ENCODE measurements around the gene C16orf92. TPM values are rescaled to one million over a fixed set of nuclear protein-coding genes. Genes with fewer than 3 reads are reported as not detected.

The C16orf92 gene
- total and polyA plus RNA-seq, 2 of the 13 experiments (the other 11 are each of a cell fraction or from before 2014, with no cell fraction given): not detected

DNA sequence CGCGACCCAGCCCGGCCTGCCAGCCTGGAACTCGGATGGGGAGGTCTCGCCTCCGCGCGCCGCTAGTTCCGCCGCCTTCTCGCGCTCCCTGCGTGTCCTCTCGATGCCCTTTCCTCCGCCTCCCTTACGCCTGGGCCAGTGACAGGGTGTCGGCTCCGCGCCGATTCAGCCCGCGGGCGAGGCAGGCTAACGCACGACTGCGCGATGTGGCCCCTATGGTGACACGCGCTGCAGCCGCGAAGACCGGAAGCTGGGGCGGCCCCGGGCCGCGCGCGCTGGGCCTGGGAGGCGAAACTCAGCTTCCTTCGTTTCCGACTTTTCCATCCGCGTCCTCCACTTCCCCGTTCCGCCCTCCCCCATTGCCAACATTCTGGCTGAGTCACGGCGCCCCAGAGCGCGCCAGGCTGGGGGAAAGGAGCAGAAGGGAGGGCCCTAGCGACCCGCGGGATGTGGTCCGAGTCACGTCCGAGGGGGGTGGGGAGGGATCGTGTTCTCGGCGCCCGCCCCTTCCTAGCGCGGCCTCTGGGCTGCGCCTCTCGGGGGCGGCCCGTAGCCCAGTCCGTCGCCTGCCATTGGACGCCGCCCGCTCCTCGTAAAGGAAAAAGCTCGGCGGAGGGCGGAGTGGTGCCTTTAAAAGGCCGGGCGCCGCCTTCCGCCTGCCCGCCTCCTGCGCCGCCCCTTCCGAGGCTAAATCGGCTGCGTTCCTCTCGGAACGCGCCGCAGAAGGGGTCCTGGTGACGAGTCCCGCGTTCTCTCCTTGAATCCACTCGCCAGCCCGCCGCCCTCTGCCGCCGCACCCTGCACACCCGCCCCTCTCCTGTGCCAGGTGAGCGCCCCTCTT lies 42.3 kb downstream of the C16orf92 start, which contains the start of gene ALDOA (continued):
- TF ChIP-seq, protein P1, sequence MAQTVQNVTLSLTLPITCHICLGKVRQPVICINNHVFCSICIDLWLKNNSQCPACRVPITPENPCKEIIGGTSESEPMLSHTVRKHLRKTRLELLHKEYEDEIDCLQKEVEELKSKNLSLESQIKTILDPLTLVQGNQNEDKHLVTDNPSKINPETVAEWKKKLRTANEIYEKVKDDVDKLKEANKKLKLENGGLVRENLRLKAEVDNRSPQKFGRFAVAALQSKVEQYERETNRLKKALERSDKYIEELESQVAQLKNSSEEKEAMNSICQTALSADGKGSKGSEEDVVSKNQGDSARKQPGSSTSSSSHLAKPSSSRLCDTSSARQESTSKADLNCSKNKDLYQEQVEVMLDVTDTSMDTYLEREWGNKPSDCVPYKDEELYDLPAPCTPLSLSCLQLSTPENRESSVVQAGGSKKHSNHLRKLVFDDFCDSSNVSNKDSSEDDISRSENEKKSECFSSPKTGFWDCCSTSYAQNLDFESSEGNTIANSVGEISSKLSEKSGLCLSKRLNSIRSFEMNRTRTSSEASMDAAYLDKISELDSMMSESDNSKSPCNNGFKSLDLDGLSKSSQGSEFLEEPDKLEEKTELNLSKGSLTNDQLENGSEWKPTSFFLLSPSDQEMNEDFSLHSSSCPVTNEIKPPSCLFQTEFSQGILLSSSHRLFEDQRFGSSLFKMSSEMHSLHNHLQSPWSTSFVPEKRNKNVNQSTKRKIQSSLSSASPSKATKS (CRISPR knock-in tag; IDR thresholded peaks at IDR 0.05): peak; percentile 79; the same call in 1 of the 2 replicates
- peak; percentile 51 for TF ChIP-seq RFX3 (CRISPR knock-in tag; IDR thresholded peaks at IDR 0.05)
- TF ChIP-seq, protein P2, sequence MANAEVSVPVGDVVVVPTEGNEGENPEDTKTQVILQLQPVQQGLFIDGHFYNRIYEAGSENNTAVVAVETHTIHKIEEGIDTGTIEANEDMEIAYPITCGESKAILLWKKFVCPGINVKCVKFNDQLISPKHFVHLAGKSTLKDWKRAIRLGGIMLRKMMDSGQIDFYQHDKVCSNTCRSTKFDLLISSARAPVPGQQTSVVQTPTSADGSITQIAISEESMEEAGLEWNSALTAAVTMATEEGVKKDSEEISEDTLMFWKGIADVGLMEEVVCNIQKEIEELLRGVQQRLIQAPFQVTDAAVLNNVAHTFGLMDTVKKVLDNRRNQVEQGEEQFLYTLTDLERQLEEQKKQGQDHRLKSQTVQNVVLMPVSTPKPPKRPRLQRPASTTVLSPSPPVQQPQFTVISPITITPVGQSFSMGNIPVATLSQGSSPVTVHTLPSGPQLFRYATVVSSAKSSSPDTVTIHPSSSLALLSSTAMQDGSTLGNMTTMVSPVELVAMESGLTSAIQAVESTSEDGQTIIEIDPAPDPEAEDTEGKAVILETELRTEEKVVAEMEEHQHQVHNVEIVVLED (CRISPR knock-in tag; IDR thresholded peaks at IDR 0.05; ENCODE audit: borderline replicate concordance): peak; percentile 89
- no peak; the same call in 1 of the 2 replicates for TF ChIP-seq ZNF546 (CRISPR knock-in tag; conservative IDR thresholded peaks at IDR 0.05)
- TF ChIP-seq FOXP1 (IDR thresholded peaks at IDR 0.05): no peak
- peak; percentile 26; the same call in 1 of the 2 replicates for TF ChIP-seq FOXP1 (CRISPR knock-in tag; IDR thresholded peaks at IDR 0.05)
- TF ChIP-seq ZNF607 (CRISPR knock-in tag; IDR thresholded peaks at IDR 0.05; ENCODE audit: borderline replicate concordance): peak; percentile 100
- TF ChIP-seq ZNF83 (CRISPR knock-in tag; IDR thresholded peaks at IDR 0.05; ENCODE audit: borderline replicate concordance): peak; percentile 94
- TF ChIP-seq, protein P3, sequence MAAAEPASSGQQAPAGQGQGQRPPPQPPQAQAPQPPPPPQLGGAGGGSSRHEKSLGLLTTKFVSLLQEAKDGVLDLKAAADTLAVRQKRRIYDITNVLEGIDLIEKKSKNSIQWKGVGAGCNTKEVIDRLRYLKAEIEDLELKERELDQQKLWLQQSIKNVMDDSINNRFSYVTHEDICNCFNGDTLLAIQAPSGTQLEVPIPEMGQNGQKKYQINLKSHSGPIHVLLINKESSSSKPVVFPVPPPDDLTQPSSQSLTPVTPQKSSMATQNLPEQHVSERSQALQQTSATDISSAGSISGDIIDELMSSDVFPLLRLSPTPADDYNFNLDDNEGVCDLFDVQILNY (CRISPR knock-in tag; conservative IDR thresholded peaks at IDR 0.05): peak; percentile 21; the same call in 1 of the 2 replicates
- TF ChIP-seq, protein P4, sequence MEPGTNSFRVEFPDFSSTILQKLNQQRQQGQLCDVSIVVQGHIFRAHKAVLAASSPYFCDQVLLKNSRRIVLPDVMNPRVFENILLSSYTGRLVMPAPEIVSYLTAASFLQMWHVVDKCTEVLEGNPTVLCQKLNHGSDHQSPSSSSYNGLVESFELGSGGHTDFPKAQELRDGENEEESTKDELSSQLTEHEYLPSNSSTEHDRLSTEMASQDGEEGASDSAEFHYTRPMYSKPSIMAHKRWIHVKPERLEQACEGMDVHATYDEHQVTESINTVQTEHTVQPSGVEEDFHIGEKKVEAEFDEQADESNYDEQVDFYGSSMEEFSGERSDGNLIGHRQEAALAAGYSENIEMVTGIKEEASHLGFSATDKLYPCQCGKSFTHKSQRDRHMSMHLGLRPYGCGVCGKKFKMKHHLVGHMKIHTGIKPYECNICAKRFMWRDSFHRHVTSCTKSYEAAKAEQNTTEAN (CRISPR knock-in tag; conservative IDR thresholded peaks at IDR 0.05): no peak; the same call in none of the 2 replicates
- 0 out of 2 replicates have a peak, but pooled peaks have one; percentile 30 for TF ChIP-seq ZFP62 (CRISPR knock-in tag; IDR thresholded peaks at IDR 0.05)
- TF ChIP-seq, protein P5, sequence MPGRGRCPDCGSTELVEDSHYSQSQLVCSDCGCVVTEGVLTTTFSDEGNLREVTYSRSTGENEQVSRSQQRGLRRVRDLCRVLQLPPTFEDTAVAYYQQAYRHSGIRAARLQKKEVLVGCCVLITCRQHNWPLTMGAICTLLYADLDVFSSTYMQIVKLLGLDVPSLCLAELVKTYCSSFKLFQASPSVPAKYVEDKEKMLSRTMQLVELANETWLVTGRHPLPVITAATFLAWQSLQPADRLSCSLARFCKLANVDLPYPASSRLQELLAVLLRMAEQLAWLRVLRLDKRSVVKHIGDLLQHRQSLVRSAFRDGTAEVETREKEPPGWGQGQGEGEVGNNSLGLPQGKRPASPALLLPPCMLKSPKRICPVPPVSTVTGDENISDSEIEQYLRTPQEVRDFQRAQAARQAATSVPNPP (CRISPR knock-in tag; IDR thresholded peaks at IDR 0.05): no peak
- no peak for TF ChIP-seq FOXM1 (CRISPR knock-in tag; IDR thresholded peaks at IDR 0.05)
- TF ChIP-seq NR1H2 (CRISPR knock-in tag; IDR thresholded peaks at IDR 0.05; ENCODE audit: borderline replicate concordance, low read depth): peak; percentile 96
- TF ChIP-seq, protein P6, sequence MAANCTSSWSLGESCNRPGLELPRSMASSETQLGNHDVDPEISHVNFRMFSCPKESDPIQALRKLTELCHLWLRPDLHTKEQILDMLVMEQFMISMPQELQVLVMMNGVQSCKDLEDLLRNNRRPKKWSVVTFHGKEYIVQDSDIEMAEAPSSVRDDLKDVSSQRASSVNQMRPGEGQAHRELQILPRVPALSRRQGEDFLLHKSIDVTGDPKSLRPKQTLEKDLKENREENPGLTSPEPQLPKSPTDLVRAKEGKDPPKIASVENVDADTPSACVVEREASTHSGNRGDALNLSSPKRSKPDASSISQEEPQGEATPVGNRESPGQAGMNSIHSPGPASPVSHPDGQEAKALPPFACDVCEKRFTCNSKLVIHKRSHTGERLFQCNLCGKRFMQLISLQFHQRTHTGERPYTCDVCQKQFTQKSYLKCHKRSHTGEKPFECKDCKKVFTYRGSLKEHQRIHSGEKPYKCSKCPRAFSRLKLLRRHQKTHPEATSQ (CRISPR knock-in tag; IDR thresholded peaks at IDR 0.05; ENCODE audit: borderline replicate concordance): no peak; the same call in 1 of the 2 replicates
- peak; percentile 93 for TF ChIP-seq ZNF253 (CRISPR knock-in tag; IDR thresholded peaks at IDR 0.05; ENCODE audit: borderline replicate concordance)
- TF ChIP-seq CBX2 (IDR thresholded peaks at IDR 0.05; ENCODE audit: low read depth, low read length): no peak
- TF ChIP-seq CBX2 (CRISPR knock-in tag; IDR thresholded peaks at IDR 0.05; ENCODE audit: low read depth): peak; percentile 53; the same call in 1 of the 2 replicates
- peak; percentile 96 for TF ChIP-seq ZBTB20 (CRISPR knock-in tag; IDR thresholded peaks at IDR 0.05; ENCODE audit: borderline replicate concordance, low read depth)
